ENCODE results near the gene PCDH18.

Gene PCDH18

DNA sequence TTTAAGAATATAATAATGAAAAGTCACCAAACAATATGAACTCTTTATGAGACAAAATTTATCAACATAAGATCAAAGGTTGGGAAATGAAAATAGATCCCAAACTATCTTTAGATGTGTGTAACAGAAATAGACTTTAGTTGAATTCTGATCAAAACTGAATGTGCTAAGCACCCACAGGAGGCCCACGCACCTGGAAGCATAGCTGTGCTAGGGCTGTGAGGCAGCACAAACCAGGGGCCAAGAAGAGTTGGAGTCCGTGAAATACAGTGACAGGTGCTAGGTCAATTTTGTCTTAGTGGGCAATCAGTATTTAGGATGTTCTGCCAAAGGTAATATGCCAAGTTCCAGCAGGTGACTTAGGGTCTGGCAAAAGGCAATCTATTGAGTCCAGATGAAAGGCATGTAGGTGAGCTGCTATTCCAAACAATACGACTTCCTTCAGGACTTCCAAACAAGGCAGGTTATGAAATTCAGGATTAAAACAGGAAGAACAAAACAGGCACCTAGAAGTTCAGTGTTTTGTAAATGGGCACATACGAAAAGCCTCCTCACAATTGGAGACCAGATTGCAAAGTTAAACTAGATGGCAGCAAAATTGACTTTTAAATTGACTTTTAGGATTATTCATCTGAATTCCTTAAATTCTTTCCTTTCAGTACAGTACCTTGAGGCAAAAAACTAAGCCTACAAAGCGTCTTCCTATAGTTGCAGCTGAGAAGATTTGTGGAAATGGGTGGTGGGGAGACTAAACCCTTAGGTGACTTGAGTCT, 4.7 kb upstream of the PCDH18 start:
- no peak overlapping the region for H3K4me3 ChIP-seq (ENCODE audit: low read depth, low read length)
- TF ChIP-seq, protein P1, sequence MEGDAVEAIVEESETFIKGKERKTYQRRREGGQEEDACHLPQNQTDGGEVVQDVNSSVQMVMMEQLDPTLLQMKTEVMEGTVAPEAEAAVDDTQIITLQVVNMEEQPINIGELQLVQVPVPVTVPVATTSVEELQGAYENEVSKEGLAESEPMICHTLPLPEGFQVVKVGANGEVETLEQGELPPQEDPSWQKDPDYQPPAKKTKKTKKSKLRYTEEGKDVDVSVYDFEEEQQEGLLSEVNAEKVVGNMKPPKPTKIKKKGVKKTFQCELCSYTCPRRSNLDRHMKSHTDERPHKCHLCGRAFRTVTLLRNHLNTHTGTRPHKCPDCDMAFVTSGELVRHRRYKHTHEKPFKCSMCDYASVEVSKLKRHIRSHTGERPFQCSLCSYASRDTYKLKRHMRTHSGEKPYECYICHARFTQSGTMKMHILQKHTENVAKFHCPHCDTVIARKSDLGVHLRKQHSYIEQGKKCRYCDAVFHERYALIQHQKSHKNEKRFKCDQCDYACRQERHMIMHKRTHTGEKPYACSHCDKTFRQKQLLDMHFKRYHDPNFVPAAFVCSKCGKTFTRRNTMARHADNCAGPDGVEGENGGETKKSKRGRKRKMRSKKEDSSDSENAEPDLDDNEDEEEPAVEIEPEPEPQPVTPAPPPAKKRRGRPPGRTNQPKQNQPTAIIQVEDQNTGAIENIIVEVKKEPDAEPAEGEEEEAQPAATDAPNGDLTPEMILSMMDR (IDR thresholded peaks at IDR 0.05; ENCODE audit: borderline replicate concordance, insufficient read depth, low read depth, low read length) = no peak

DNA sequence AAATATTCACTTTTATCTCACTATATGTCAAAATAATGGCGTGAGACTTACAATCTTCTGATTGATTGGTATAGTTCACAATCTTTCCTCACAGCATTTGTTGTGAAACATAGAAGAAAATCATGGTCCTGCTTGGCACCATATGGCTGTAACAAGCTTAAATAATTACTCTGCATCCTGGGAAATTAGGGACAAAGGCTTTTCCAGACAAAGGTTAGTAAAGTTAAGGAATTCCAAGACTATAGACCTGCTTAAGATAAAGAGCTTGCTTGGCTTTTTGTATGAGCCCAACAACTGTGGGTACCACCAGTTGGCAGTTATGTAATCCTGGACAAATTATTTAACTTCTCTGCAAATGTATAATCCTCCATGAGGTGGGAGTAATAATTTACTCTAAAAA, 3.4 kb upstream of the PCDH18 start:
- H3K4me3 ChIP-seq (ENCODE audit: low read depth, low read length) = no peak overlapping the region
- TF ChIP-seq, protein P1 (IDR thresholded peaks at IDR 0.05; ENCODE audit: borderline replicate concordance, insufficient read depth, low read depth, low read length) = no peak

- no peak overlapping the region for H3K4me3 ChIP-seq (ENCODE audit: low read depth, low read length)
Measured at GRCh38 chr4:137534516-137534915, 2.2 kb upstream of the PCDH18 start.

GRCh38 chr4:137533855-137534254, 1.6 kb upstream of the PCDH18 start:
- no peak overlapping the region for H3K4me3 ChIP-seq (ENCODE audit: low read depth, low read length)

More at GRCh38 chr4:137534516-137534915, 2.2 kb upstream of the PCDH18 start:
- TF ChIP-seq, protein P1 (IDR thresholded peaks at IDR 0.05; ENCODE audit: borderline replicate concordance, insufficient read depth, low read depth, low read length) = no peak

GRCh38 chr4:137532869-137533236, 559 bp upstream of the PCDH18 start:
- TF ChIP-seq, protein P1 (IDR thresholded peaks at IDR 0.05; ENCODE audit: borderline replicate concordance, insufficient read depth, low read depth, low read length) = no peak
- H3K4me3 ChIP-seq (ENCODE audit: low read depth, low read length) = peak overlapping the region; percentile 43

More at GRCh38 chr4:137533855-137534254, 1.6 kb upstream of the PCDH18 start:
- TF ChIP-seq, protein P1 (IDR thresholded peaks at IDR 0.05; ENCODE audit: borderline replicate concordance, insufficient read depth, low read depth, low read length) = no peak

GRCh38 chr4:137531168-137531985, 917 bp downstream of the PCDH18 start:
- TF ChIP-seq, protein P1 (IDR thresholded peaks at IDR 0.05; ENCODE audit: borderline replicate concordance, insufficient read depth, low read depth, low read length) = no peak
- no peak overlapping the region for H3K4me3 ChIP-seq (ENCODE audit: low read depth, low read length)

Data from GM12875 (cell line).